Measurements from ENCODE around the gene HES7.

GRCh38 chr17:8126491-8127066, 2.7 kb upstream of the HES7 start:
- TF ChIP-seq EZH2 (IDR thresholded peaks at IDR 0.05; ENCODE audit: borderline replicate concordance, low read length) (no peak), CTCF (conservative IDR thresholded peaks at IDR 0.05 in 1 of 2, IDR thresholded peaks at IDR 0.05 in 1 of 2; ENCODE audit: extremely low read depth in 1 of 2, insufficient read depth in 1 of 2, low read depth in 1 of 2, low read length in 2 of 2) (no peak)
